HEK293T (cell line): ENCODE results near the gene SCN8A.

ENCODE experiments used
- CTCF ChIA-PET: fragments of 350-600 bp; formaldehyde crosslinking; extraction: SDS; loops from one replicate; lab custom pipeline; 2021; ENCODE audit warnings: antibody characterized with exemption, inconsistent platforms; lab: Yijun Ruan, JAX
- POLR2A ChIA-PET: fragments of 350-600 bp; formaldehyde crosslinking; extraction: SDS; loops from one replicate; lab custom pipeline; 2020; ENCODE audit warnings: antibody characterized with exemption, inconsistent platforms; lab: Yijun Ruan, JAX
- DNase-seq: peaks from one replicate; pipeline ENCODE4 v3.0.0; 2012; ENCODE audit warnings: mixed read lengths; ENCODE audit errors: extremely low spot score
- ARNT ChIP-seq: fragments of 450-650 bp; IDR thresholded peaks from 2 replicates; pipeline ENCODE4 v1.6.1; 2017; ENCODE audit warnings: mild to moderate bottlenecking
- BHLHE40 ChIP-seq: fragments of 450-650 bp; IDR thresholded peaks from 2 replicates; pipeline ENCODE4 v1.6.1; 2016; ENCODE audit warnings: mild to moderate bottlenecking, moderate library complexity, borderline replicate concordance
- CTBP1 ChIP-seq: fragments of 450-650 bp; IDR thresholded peaks from 2 replicates; pipeline ENCODE4 v1.6.1; 2016; ENCODE audit warnings: borderline replicate concordance
- ELF4 ChIP-seq: fragments of 450-650 bp; IDR thresholded peaks from 2 replicates; pipeline ENCODE4 v1.6.1; 2017; ENCODE audit warnings: antibody characterized with exemption
- FOXA1 ChIP-seq: fragments of 450-650 bp; IDR thresholded peaks from 2 replicates; pipeline ENCODE4 v1.6.1; 2016; ENCODE audit warnings: mild to moderate bottlenecking
- FOXK2 ChIP-seq: fragments of 450-650 bp; IDR thresholded peaks from 2 replicates; pipeline ENCODE4 v1.6.1; 2016; ENCODE audit warnings: mild to moderate bottlenecking
- FOXM1 ChIP-seq: fragments of 450-650 bp; IDR thresholded peaks from 2 replicates; pipeline ENCODE4 v1.6.1; 2017; ENCODE audit warnings: mild to moderate bottlenecking, borderline replicate concordance
- HDGF ChIP-seq: fragments of 450-650 bp; IDR thresholded peaks from 2 replicates; pipeline ENCODE4 v1.6.1; 2017; ENCODE audit warnings: antibody characterized with exemption, borderline replicate concordance
- L3MBTL2 ChIP-seq: fragments of 450-650 bp; conservative IDR thresholded peaks from 2 replicates; pipeline ENCODE4 v1.6.1; 2016; ENCODE audit warnings: mild to moderate bottlenecking
- LEF1 ChIP-seq: fragments of 450-650 bp; IDR thresholded peaks from 2 replicates; pipeline ENCODE4 v1.6.1; 2017; ENCODE audit warnings: mild to moderate bottlenecking, borderline replicate concordance
- NFRKB ChIP-seq: fragments of 450-650 bp; IDR thresholded peaks from 2 replicates; pipeline ENCODE4 v1.6.1; 2016; ENCODE audit warnings: mild to moderate bottlenecking, moderate library complexity
- SP1 ChIP-seq: fragments of 450-650 bp; IDR thresholded peaks from 2 replicates; pipeline ENCODE4 v1.6.1; 2017
- SUZ12 ChIP-seq: fragments of 450-650 bp; IDR thresholded peaks from 2 replicates; pipeline ENCODE4 v1.6.1; 2016; ENCODE audit warnings: mild to moderate bottlenecking
- TARDBP ChIP-seq: fragments of 450-650 bp; IDR thresholded peaks from 2 replicates; pipeline ENCODE4 v1.6.1; 2016
- ZNF384 ChIP-seq: fragments of 450-650 bp; IDR thresholded peaks from 2 replicates; pipeline ENCODE4 v1.6.1; 2016
- TF ChIP-seq, protein P1 (sequence below): fragments of 450-650 bp; IDR thresholded peaks from 2 replicates; pipeline ENCODE4 v1.6.1; 2016

SCN8A gene

DNA sequence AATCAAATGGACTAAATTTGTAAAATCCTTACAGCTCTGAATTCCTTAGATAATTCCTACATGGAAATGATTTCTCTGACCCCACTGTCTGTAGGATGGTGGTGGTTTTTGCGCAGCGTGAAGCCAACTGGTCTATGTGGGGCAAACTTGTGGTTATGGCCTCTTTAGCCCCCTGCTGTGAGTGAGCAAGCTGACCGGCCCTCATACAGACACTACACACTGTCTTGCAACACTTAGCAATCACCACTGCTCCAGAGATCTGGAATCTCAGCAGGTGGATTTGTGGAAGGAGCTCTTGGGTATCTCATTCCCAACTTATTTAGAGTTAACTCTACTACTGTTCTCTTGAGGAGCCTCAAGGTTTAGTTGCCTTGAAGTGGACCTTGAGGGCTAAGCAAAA is 70.2 kb downstream of the SCN8A start:
- no peak for DNase-seq
- ChIA-PET POLR2A (interaction anchor here (1.3 kb wide), 1 partner anchor 9 kb away, joined by 3 read pairs; no protein-coding TSS in a partner anchor), CTCF (interaction anchor here (1.4 kb wide), 1 partner anchor 15 kb away, joined by 3 read pairs; no protein-coding TSS in a partner anchor)
- TF ChIP-seq LEF1 (no peak), FOXK2 (no peak), HDGF (no peak), ZNF384 (no peak), NFRKB (no peak), SUZ12 (no peak), BHLHE40 (no peak)
- TF ChIP-seq, protein P1, sequence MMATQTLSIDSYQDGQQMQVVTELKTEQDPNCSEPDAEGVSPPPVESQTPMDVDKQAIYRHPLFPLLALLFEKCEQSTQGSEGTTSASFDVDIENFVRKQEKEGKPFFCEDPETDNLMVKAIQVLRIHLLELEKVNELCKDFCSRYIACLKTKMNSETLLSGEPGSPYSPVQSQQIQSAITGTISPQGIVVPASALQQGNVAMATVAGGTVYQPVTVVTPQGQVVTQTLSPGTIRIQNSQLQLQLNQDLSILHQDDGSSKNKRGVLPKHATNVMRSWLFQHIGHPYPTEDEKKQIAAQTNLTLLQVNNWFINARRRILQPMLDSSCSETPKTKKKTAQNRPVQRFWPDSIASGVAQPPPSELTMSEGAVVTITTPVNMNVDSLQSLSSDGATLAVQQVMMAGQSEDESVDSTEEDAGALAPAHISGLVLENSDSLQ = no peak

DNA sequence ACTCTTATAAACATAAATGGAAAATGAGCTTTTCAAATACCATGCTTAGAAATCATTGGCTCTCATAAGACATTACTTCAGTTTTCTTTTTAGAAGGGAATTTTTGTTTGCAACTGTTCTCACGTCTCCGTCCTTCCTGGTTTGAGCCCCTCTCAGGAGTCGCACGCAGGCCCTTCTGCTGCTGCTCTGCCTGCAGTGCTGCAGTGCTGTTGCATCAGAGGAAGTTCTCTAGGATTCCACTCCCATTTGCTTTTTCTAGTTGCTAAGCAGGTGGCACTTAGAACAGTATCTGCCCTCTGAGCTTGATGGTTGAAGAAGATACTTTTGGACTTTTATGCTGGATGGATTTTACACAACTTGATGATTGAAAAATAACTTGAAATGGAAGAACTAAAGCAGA is 70.8 kb downstream of the SCN8A start:
- TF ChIP-seq LEF1 = no peak
- TF ChIP-seq, protein P1 = no peak
- TF ChIP-seq SUZ12 = no peak
- no peak for TF ChIP-seq NFRKB
- TF ChIP-seq FOXA1 = no peak
- no peak for TF ChIP-seq CTBP1
- no peak for TF ChIP-seq ELF4
- ChIA-PET CTCF (interaction anchor here (1.4 kb wide), 1 partner anchor 14 kb away, joined by 3 read pairs; no protein-coding TSS in a partner anchor), POLR2A (interaction anchor here (1.3 kb wide), 1 partner anchor 10 kb away, joined by 3 read pairs; no protein-coding TSS in a partner anchor)
- no peak for DNase-seq

DNA sequence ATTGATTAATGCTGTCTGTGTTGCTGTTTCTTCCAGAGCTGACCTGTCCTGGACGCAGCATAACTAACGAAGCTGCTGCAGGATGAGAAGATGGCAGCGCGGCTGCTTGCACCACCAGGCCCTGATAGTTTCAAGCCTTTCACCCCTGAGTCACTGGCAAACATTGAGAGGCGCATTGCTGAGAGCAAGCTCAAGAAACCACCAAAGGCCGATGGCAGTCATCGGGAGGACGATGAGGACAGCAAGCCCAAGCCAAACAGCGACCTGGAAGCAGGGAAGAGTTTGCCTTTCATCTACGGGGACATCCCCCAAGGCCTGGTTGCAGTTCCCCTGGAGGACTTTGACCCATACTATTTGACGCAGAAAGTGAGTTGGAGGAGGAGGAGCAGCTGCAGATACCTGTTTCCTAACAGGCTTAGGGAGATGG is 71.7 kb downstream of the SCN8A start:
- ChIA-PET POLR2A (no interaction called here), CTCF (no interaction called here)
- TF ChIP-seq ARNT (no peak), TARDBP (no peak), L3MBTL2 (no peak), SUZ12 (no peak), FOXK2 (no peak), FOXA1 (no peak), FOXM1 (no peak)
- DNase-seq = no peak

DNA sequence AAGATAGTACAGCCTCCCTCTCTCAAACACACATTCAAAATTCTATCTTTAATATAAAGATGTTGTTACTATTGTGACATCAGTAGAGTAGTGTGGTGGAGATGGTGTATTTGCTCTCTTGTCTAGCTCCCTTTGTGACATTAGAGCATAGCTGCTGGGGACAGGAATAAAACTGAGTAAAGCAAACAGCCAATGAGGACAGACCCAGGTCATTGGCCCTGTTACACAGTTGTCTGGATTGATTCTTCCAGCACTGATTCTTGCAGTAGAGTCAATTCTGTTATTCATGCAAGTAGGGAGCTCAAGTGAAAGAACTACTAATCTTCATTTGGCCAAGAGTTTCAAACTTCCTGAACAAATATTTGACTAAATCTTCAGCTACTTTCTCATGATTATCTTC is 72.4 kb downstream of the SCN8A start:
- TF ChIP-seq HDGF (no peak), BHLHE40 (no peak), SP1 (no peak), FOXK2 (no peak), FOXM1 (no peak)
- POLR2A ChIA-PET = no interaction called here
- CTCF ChIA-PET = no interaction called here

DNA sequence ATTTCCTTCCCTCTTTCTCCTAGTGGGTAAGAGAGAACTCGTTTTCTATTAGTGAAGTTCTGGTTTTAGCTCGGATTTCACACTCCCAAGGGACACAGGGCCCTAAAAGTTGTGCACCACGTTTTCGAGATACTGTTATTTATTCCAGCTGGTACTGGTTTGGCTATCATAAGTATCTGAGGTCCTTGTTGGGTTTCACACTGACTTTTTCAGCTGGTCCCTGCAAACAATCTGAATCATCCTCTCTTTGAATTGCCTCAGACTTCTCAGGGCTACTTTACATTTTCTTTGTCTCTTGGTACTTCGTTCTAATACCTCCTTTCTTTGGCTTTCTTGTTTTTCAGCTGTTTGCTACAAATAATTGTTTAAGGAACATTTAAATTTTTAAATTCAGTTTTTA is 75.7 kb downstream of the SCN8A start:
- DNase-seq = no peak
- TF ChIP-seq ELF4 = no peak
- TF ChIP-seq SP1 = no peak
- TF ChIP-seq HDGF = no peak
- TF ChIP-seq LEF1 = no peak
- TF ChIP-seq, protein P1 = no peak
- no peak for TF ChIP-seq ARNT
- ChIA-PET CTCF (no interaction called here), POLR2A (no interaction called here)

More for the DNA sequence above, 72.4 kb downstream of the SCN8A start:
- no peak for DNase-seq

DNA sequence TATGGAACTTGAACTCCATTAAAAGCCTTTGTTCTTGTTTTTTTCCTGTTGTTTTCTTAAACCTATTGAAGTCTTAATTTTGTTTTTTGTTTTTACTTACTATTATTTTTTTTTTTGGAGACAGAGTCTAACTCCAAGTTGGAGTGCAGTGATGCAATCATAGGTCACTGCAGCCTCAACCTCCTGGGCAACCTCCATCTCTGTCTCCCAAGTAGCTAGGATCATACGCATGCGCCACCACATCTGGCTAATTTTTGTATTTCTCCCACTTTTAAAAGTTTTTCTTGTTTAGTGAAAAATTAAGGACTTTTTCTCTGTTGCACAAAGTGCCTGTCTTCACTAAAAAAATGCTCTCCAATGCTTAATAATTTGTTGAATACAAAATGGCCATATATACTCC is 76.2 kb downstream of the SCN8A start:
- CTCF ChIA-PET = no interaction called here
- POLR2A ChIA-PET = no interaction called here
- no peak for TF ChIP-seq CTBP1
- TF ChIP-seq LEF1 = no peak
- TF ChIP-seq L3MBTL2 = no peak
- TF ChIP-seq SUZ12 = no peak
- no peak for TF ChIP-seq FOXM1
- TF ChIP-seq NFRKB = no peak
- TF ChIP-seq ELF4 = no peak
- TF ChIP-seq FOXK2 = no peak
- no peak for TF ChIP-seq BHLHE40
- TF ChIP-seq, protein P1 = no peak
- TF ChIP-seq ARNT = no peak
- TF ChIP-seq SP1 = no peak
- no peak for TF ChIP-seq ZNF384
- TF ChIP-seq FOXA1 = no peak
- no peak for TF ChIP-seq HDGF
- TF ChIP-seq TARDBP = no peak
- DNase-seq = no peak

DNA sequence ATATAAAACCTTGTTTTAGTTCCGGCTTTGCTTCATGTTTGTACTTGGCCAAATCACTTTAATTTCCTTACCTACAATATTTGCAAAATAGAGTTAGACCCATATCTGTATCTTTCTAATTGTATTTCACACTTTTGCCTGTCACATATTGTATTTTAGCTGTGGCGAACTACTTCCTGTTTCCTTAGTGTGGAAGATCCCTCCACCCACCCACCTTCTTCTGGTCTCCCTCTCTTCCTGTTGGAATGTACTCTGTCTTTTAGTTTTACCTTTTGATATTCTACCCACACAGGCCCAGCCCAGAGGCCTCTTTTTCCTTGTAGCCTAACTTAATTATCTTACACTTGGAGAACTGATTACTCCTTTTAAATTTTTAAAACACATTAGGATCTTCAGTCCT is 78.2 kb downstream of the SCN8A start:
- CTCF ChIA-PET = no interaction called here
- POLR2A ChIA-PET = interaction anchor here (0.9 kb wide), 1 partner anchor 40 kb away, joined by 3 read pairs; no protein-coding TSS in a partner anchor
- no peak for DNase-seq
- TF ChIP-seq TARDBP (no peak), ZNF384 (no peak), ARNT (no peak), FOXA1 (no peak), SUZ12 (no peak), FOXK2 (no peak)
- TF ChIP-seq, protein P1 = no peak
